ENCODE measurements around the gene GPR55.

GPR55 gene

GRCh38 chr2:230877759-230878598 lies 47.1 kb downstream of the GPR55 start:
- DNase-seq: no peak

- no peak for DNase-seq
Measured at GRCh38 chr2:230877116-230877758, 47.8 kb downstream of the GPR55 start.

- DNase-seq: no peak
Measured at GRCh38 chr2:230875347-230876315, 49.4 kb downstream of the GPR55 start.

- no peak for DNase-seq
Measured at GRCh38 chr2:230874876-230875275, 50.2 kb downstream of the GPR55 start.

GRCh38 chr2:230874456-230874855 lies 50.6 kb downstream of the GPR55 start:
- DNase-seq: no peak

- no peak for DNase-seq
Measured at GRCh38 chr2:230873661-230874401, 51.2 kb downstream of the GPR55 start.

- no peak for DNase-seq
Measured at GRCh38 chr2:230872968-230873660, 51.9 kb downstream of the GPR55 start.

GRCh38 chr2:230872151-230872967 lies 52.7 kb downstream of the GPR55 start:
- no peak for DNase-seq

- DNase-seq: no peak
Measured at GRCh38 chr2:230871361-230872150, 53.5 kb downstream of the GPR55 start.

- DNase-seq: peak; percentile 58
Measured at GRCh38 chr2:230870544-230871360, 54.3 kb downstream of the GPR55 start.

- peak; percentile 63 for DNase-seq
Measured at GRCh38 chr2:230869914-230870543, 55.0 kb downstream of the GPR55 start.

- peak; percentile 63 for DNase-seq
Measured at GRCh38 chr2:230868947-230869913, 55.8 kb downstream of the GPR55 start.

GRCh38 chr2:230868161-230868946 lies 56.7 kb downstream of the GPR55 start:
- no peak for DNase-seq

- no peak for DNase-seq
Measured at GRCh38 chr2:230866756-230867523, 58.1 kb downstream of the GPR55 start.
